Right ventricle myocardium inferior (tissue), 1 donor: ENCODE results near the gene ZIC4. TPM values are rescaled to one million over a fixed set of nuclear protein-coding genes. Genes with fewer than 3 reads are reported as not detected.

ENCODE experiments used
- total RNA-seq: library from RNA; stranded (reverse); fragmentation: NEBNext Ultra II Directional; extraction: Animal tissue kit (Norgen Biotek cat#: 25700); gene quantifications from one replicate; pipeline ENCODE4 v1.2.1, GENCODE V29; 2021
- donor health status: DM: no; HTN: yes; CAD: no; lungs with severe emphysema.

ZIC4 gene
- total RNA-seq, 1 donor from 2014 or later = not detected

Other genes with a start within 250 kb of the ZIC4 start
- not detected for gene ZIC1, start 2.8 kb upstream of the ZIC4 start, total RNA-seq